OCI-LY1 (cell line): ENCODE results near the gene B4GALNT2.

Experiments
- H2AFZ ChIP-seq: fragments of 200-600 bp; sonication (generic), shearing (Covaris generic); 2 replicates; pipeline ENCODE4 v1.6.0; 2014; ENCODE audit warnings: antibody characterized with exemption, mild to moderate bottlenecking, low read length
- H3F3A ChIP-seq: fragments of 200-600 bp; sonication (generic), shearing (Covaris generic); 2 replicates; pipeline ENCODE4 v1.6.0; 2014; ENCODE audit warnings: mild to moderate bottlenecking, antibody characterized with exemption, low read length, moderate library complexity; ENCODE audit not compliant: insufficient read depth
- H3K27ac ChIP-seq: fragments of 200-600 bp; sonication (generic); 2 replicates; pipeline ENCODE4 v1.5.1; 2014; ENCODE audit warnings: low read length, mixed run types, mild to moderate bottlenecking, low read depth; ENCODE audit not compliant: poor library complexity, severe bottlenecking
- H3K27me3 ChIP-seq: fragments of 200-600 bp; sonication (generic); 2 replicates; pipeline ENCODE4 v1.6.0; 2014; ENCODE audit warnings: antibody characterized with exemption, mild to moderate bottlenecking, low read length, moderate library complexity; ENCODE audit not compliant: insufficient read depth
- H3K36me3 ChIP-seq: fragments of 200-600 bp; sonication (generic); 2 replicates; pipeline ENCODE4 v1.6.1; 2014; ENCODE audit warnings: mild to moderate bottlenecking, antibody characterized with exemption, low read length, moderate library complexity, mixed read lengths; ENCODE audit not compliant: insufficient read depth
- H3K4me1 ChIP-seq: fragments of 200-600 bp; sonication (generic); 2 replicates; pipeline ENCODE4 v1.5.1; 2014; ENCODE audit warnings: mild to moderate bottlenecking, low read length, moderate library complexity; ENCODE audit not compliant: insufficient read depth, severe bottlenecking
- H3K4me2 ChIP-seq: fragments of 200-600 bp; sonication (generic), shearing (Covaris generic); 2 replicates; pipeline ENCODE4 v1.6.1; 2014; ENCODE audit warnings: low read length
- H3K4me3 ChIP-seq: fragments of 200-600 bp; sonication (generic); 2 replicates; pipeline ENCODE4 v1.5.1; 2014; ENCODE audit warnings: low read length, low read depth, mild to moderate bottlenecking, mixed read lengths; ENCODE audit not compliant: poor library complexity, severe bottlenecking
- H3K79me2 ChIP-seq: fragments of 200-600 bp; shearing (Covaris generic); 2 replicates; pipeline ENCODE4 v1.6.1; 2016; ENCODE audit warnings: mixed run types, low read length, mixed read lengths; ENCODE audit not compliant: insufficient read depth
- H3K9ac ChIP-seq: fragments of 200-600 bp; sonication (generic), shearing (Covaris generic); 2 replicates; pipeline ENCODE4 v1.6.1; 2014; ENCODE audit warnings: mild to moderate bottlenecking, low read length, mixed read lengths
- H3K9me2 ChIP-seq: fragments of 200-600 bp; sonication (generic), shearing (Covaris generic); 2 replicates; pipeline ENCODE4 v1.6.1; 2014; ENCODE audit warnings: low read depth, mild to moderate bottlenecking, low read length, mixed read lengths
- H3K9me3 ChIP-seq: fragments of 200-600 bp; shearing (Covaris generic); 2 replicates; pipeline ENCODE4 v1.6.1; 2014; ENCODE audit warnings: low read length, mixed read lengths
- H4K20me1 ChIP-seq: fragments of 200-600 bp; sonication (generic), shearing (Covaris generic); 2 replicates; pipeline ENCODE4 v1.6.0; 2016; ENCODE audit warnings: mild to moderate bottlenecking, low read length; ENCODE audit not compliant: insufficient read depth
- EZH2 ChIP-seq: fragments of 200-600 bp; sonication (generic), shearing (Covaris generic); IDR thresholded peaks from 2 replicates; pipeline ENCODE4 v1.8.0; 2017; ENCODE audit warnings: borderline replicate concordance, mixed run types, mild to moderate bottlenecking, antibody characterized with exemption, low read length, moderate library complexity, mixed read lengths
- TF ChIP-seq, protein P1 (sequence below): fragments of 200-600 bp; sonication (generic), shearing (Covaris generic); IDR thresholded peaks from 2 replicates; pipeline ENCODE4 v1.5.1; 2017; ENCODE audit warnings: mild to moderate bottlenecking, antibody characterized with exemption, low read length, moderate library complexity, mixed read lengths

Gene B4GALNT2

GRCh38 chr17:49224997-49225337, 92.4 kb downstream of the B4GALNT2 start:
- Histone ChIP-seq H3F3A (no peaks in the 10 kb centered on the region), H3K9ac (no peak overlapping the region), H3K79me2 (no peaks in the 10 kb centered on the region), H3K9me3 (no peaks in the 10 kb centered on the region), H3K36me3 (peaks cover 24% of the 10 kb centered on the region), H2AFZ (no peak overlapping the region), H3K9me2 (no peaks in the 10 kb centered on the region), H4K20me1 (no peaks in the 10 kb centered on the region), H3K4me3 (no peak overlapping the region), H3K27me3 (no peaks in the 10 kb centered on the region; the same call in 1 of the 2 replicates), H3K27ac (no peak overlapping the region), H3K4me1 (peaks cover 22% of the 10 kb centered on the region), H3K4me2 (peak overlapping the region; percentile 54; the same call in 1 of the 2 replicates)
- no peak for TF ChIP-seq EZH2
- TF ChIP-seq, protein P1, sequence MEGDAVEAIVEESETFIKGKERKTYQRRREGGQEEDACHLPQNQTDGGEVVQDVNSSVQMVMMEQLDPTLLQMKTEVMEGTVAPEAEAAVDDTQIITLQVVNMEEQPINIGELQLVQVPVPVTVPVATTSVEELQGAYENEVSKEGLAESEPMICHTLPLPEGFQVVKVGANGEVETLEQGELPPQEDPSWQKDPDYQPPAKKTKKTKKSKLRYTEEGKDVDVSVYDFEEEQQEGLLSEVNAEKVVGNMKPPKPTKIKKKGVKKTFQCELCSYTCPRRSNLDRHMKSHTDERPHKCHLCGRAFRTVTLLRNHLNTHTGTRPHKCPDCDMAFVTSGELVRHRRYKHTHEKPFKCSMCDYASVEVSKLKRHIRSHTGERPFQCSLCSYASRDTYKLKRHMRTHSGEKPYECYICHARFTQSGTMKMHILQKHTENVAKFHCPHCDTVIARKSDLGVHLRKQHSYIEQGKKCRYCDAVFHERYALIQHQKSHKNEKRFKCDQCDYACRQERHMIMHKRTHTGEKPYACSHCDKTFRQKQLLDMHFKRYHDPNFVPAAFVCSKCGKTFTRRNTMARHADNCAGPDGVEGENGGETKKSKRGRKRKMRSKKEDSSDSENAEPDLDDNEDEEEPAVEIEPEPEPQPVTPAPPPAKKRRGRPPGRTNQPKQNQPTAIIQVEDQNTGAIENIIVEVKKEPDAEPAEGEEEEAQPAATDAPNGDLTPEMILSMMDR: no peak

- no peaks in the 10 kb centered on the region for H3K9me2 ChIP-seq
- H2AFZ ChIP-seq: no peak overlapping the region
- no peak overlapping the region for H3K27ac ChIP-seq
- peaks cover 18% of the 10 kb centered on the region for H3K36me3 ChIP-seq
- H3K4me3 ChIP-seq: no peak overlapping the region
- H3K79me2 ChIP-seq: no peaks in the 10 kb centered on the region
- H3K9ac ChIP-seq: no peak overlapping the region
- no peaks in the 10 kb centered on the region for H4K20me1 ChIP-seq
- H3K4me1 ChIP-seq: peaks cover 27% of the 10 kb centered on the region
- no peak overlapping the region for H3K4me2 ChIP-seq
- H3K9me3 ChIP-seq: no peaks in the 10 kb centered on the region
- H3F3A ChIP-seq: no peaks in the 10 kb centered on the region
- H3K27me3 ChIP-seq: no peaks in the 10 kb centered on the region; the same call in 1 of the 2 replicates
- no peak for TF ChIP-seq EZH2
- TF ChIP-seq, protein P1: no peak
These were observed 93.1 kb downstream of the B4GALNT2 start for GRCh38 chr17:49225554-49226236.
